Measurements from ENCODE around the gene ISG20L2. TPM values are rescaled to one million over a fixed set of nuclear protein-coding genes. Genes with fewer than 3 reads are reported as not detected.
A peak's percentile ranks its signal among the peaks of the same experiment; 100 is the strongest.

The ISG20L2 gene
- total and polyA plus RNA-seq, 2 experiments from 2014 or later, result 25.1 to 27.3 TPM

GRCh38 chr1:156696755-156697154 is 31.8 kb downstream of the ISG20L2 start:
- peaks cover 28% of the 10 kb centered on the region for H3K4me1 ChIP-seq (ENCODE audit: low read depth)
- H3K27me3 ChIP-seq, result no peaks in the 10 kb centered on the region
- peaks cover 18% of the 10 kb centered on the region for H3K36me3 ChIP-seq
- DNase-seq (ENCODE audit: low read depth in 1 of 2, low spot score in 1 of 2), result no peak
- no peaks in the 10 kb centered on the region for H3K9me3 ChIP-seq (ENCODE audit: low read depth)
- no peak overlapping the region for H3K4me3 ChIP-seq
- TF ChIP-seq, protein P1, sequence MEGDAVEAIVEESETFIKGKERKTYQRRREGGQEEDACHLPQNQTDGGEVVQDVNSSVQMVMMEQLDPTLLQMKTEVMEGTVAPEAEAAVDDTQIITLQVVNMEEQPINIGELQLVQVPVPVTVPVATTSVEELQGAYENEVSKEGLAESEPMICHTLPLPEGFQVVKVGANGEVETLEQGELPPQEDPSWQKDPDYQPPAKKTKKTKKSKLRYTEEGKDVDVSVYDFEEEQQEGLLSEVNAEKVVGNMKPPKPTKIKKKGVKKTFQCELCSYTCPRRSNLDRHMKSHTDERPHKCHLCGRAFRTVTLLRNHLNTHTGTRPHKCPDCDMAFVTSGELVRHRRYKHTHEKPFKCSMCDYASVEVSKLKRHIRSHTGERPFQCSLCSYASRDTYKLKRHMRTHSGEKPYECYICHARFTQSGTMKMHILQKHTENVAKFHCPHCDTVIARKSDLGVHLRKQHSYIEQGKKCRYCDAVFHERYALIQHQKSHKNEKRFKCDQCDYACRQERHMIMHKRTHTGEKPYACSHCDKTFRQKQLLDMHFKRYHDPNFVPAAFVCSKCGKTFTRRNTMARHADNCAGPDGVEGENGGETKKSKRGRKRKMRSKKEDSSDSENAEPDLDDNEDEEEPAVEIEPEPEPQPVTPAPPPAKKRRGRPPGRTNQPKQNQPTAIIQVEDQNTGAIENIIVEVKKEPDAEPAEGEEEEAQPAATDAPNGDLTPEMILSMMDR (IDR thresholded peaks at IDR 0.05; ENCODE audit: low read depth, low read length), result no peak
- H3K27ac ChIP-seq, result no peak overlapping the region

DNA sequence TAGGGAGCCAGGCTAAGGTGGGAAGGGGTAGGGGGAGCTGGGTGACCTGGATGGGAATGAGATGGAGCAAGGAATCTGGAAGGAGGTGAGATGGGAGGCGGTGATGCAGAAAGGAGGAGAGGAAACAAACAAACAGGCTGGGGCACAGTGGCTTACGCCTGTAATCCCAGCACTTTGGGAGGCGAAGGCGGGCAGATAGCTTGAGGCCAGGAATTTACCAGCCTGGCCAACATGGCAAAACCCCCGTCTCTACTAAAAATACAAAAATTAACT is 33.9 kb downstream of the ISG20L2 start:
- no peak overlapping the region for H3K4me3 ChIP-seq
- H3K27ac ChIP-seq, result peak overlapping the region; percentile 89
- no peaks in the 10 kb centered on the region for H3K9me3 ChIP-seq (ENCODE audit: low read depth)
- TF ChIP-seq, protein P1 (IDR thresholded peaks at IDR 0.05; ENCODE audit: low read depth, low read length), result no peak
- peaks cover 49% of the 10 kb centered on the region for H3K4me1 ChIP-seq (ENCODE audit: low read depth)
- no peaks in the 10 kb centered on the region for H3K27me3 ChIP-seq
- peaks cover 7% of the 10 kb centered on the region for H3K36me3 ChIP-seq
- no peak for DNase-seq (ENCODE audit: low read depth in 1 of 2, low spot score in 1 of 2)

DNA sequence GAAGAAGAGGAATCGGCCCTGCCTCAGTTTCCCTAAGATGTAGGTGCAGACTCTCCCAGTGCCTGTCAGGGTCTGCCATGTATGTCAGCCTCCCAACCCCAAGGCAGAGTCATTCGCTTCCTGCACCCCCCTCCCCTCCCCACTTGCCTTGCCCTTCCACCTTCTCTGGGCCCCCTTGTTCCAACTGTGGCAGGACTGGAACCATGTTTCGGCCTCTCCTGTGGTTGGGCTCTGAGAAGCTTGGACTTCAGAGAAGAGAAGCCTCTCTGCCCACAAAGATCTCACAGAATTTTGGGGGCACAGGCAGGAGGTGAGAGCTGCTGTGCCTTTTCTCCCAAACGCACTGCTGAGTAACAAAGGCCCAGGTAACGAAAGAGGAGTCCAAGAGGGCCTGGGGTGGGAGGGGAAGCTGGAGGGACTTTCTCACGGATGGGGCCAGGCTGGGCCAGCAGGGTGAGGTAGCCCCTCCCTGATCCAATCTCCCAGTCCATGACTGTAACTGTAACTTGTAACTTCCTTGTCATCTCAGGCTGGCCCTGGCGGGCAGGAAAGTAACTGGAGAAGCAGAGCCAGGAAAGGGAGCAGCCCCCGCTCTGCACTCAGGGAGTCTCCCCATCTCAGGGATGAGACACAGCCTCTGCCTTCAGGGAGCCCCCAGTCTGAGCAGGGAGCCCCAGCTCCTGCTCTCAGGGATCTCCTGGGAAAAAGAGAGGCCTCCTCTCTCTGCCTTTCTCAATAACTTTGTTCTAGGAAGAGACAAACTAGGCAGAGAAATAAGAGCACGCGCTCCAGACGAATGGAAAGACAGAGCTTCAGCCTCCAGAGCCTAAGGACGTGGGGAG is 34.5 kb downstream of the ISG20L2 start:
- Histone ChIP-seq H3K4me1 (ENCODE audit: low read depth) (peaks cover 50% of the 10 kb centered on the region), H3K9me3 (ENCODE audit: low read depth) (no peaks in the 10 kb centered on the region), H3K36me3 (peaks cover 1% of the 10 kb centered on the region), H3K4me3 (no peak overlapping the region), H3K27me3 (no peaks in the 10 kb centered on the region), H3K27ac (peak overlapping the region; percentile 89)
- TF ChIP-seq, protein P1 (IDR thresholded peaks at IDR 0.05; ENCODE audit: low read depth, low read length), result no peak
- DNase-seq (ENCODE audit: low read depth in 1 of 2, low spot score in 1 of 2), result peak in 1 of 2 donors; percentile 51

- no peak overlapping the region for H3K4me3 ChIP-seq
- H3K27ac ChIP-seq, result peak overlapping the region; percentile 89
- no peaks in the 10 kb centered on the region for H3K36me3 ChIP-seq
- TF ChIP-seq, protein P1 (IDR thresholded peaks at IDR 0.05; ENCODE audit: low read depth, low read length), result no peak
- peak in 1 of 2 donors; percentile 84 for DNase-seq (ENCODE audit: low read depth in 1 of 2, low spot score in 1 of 2)
- H3K4me1 ChIP-seq (ENCODE audit: low read depth), result peaks cover 50% of the 10 kb centered on the region
- no peaks in the 10 kb centered on the region for H3K9me3 ChIP-seq (ENCODE audit: low read depth)
- no peaks in the 10 kb centered on the region for H3K27me3 ChIP-seq
Measured at GRCh38 chr1:156692925-156693847, 35.4 kb downstream of the ISG20L2 start.

- no peak for DNase-seq (ENCODE audit: low read depth in 1 of 2, low spot score in 1 of 2)
- TF ChIP-seq, protein P1 (IDR thresholded peaks at IDR 0.05; ENCODE audit: low read depth, low read length), result no peak
- H3K27me3 ChIP-seq, result no peaks in the 10 kb centered on the region
- H3K27ac ChIP-seq, result peak overlapping the region; percentile 89
- no peaks in the 10 kb centered on the region for H3K9me3 ChIP-seq (ENCODE audit: low read depth)
- H3K4me1 ChIP-seq (ENCODE audit: low read depth), result peaks cover 50% of the 10 kb centered on the region
- H3K4me3 ChIP-seq, result no peak overlapping the region
- H3K36me3 ChIP-seq, result no peaks in the 10 kb centered on the region
Measured at GRCh38 chr1:156692441-156692924, 36.1 kb downstream of the ISG20L2 start.

Data from cardiac muscle cell (in vitro differentiated cells and primary cell).